GM18505 (cell line): ENCODE data around the gene PCYT2.

Source experiments
- ATAC-seq: cut with Tn5 transposase; IDR thresholded peaks from one replicate; pipeline ENCODE4 v1.9.1; 2021; ENCODE audit not compliant: unreplicated experiment
- POLR2A ChIP-seq: IDR thresholded peaks from 4 replicates; pipeline ENCODE4 v1.6.1; 2011; ENCODE audit warnings: borderline replicate concordance; ENCODE audit not compliant: insufficient read depth, insufficient read length; ENCODE audit errors: extremely low read depth

PCYT2 gene

GRCh38 chr17:81854974-81855774, 56.0 kb downstream of the PCYT2 start:
- ATAC-seq, result no peak
- TF ChIP-seq POLR2A, result no peak

GRCh38 chr17:81852237-81852636, 59.0 kb downstream of the PCYT2 start:
- ATAC-seq, result no peak
- TF ChIP-seq POLR2A, result no peak

GRCh38 chr17:81851423-81851822, 59.8 kb downstream of the PCYT2 start:
- no peak for TF ChIP-seq POLR2A
- ATAC-seq, result no peak
